ENCODE results near the gene ROS1.

ROS1 gene

GRCh38 chr6:117389227-117390057 is 36.3 kb downstream of the ROS1 start:
- ATAC-seq = no peak
- no peak for TF ChIP-seq TOX (CRISPR knock-in tag; IDR thresholded peaks at IDR 0.05; ENCODE audit: borderline replicate concordance)
- TF ChIP-seq, protein P1, sequence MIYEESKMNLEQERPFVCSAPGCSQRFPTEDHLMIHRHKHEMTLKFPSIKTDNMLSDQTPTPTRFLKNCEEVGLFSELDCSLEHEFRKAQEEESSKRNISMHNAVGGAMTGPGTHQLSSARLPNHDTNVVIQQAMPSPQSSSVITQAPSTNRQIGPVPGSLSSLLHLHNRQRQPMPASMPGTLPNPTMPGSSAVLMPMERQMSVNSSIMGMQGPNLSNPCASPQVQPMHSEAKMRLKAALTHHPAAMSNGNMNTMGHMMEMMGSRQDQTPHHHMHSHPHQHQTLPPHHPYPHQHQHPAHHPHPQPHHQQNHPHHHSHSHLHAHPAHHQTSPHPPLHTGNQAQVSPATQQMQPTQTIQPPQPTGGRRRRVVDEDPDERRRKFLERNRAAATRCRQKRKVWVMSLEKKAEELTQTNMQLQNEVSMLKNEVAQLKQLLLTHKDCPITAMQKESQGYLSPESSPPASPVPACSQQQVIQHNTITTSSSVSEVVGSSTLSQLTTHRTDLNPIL (CRISPR knock-in tag; IDR thresholded peaks at IDR 0.05; ENCODE audit: low read depth) = no peak
- no peak for TF ChIP-seq OSR1 (CRISPR knock-in tag; IDR thresholded peaks at IDR 0.05)
- TF ChIP-seq RARB (CRISPR knock-in tag; IDR thresholded peaks at IDR 0.05) = no peak
- TF ChIP-seq ARNTL (CRISPR knock-in tag; IDR thresholded peaks at IDR 0.05; ENCODE audit: borderline replicate concordance, low read depth) = no peak
- no peak for TF ChIP-seq ZNF70 (CRISPR knock-in tag; IDR thresholded peaks at IDR 0.05)
- TF ChIP-seq, protein P2, sequence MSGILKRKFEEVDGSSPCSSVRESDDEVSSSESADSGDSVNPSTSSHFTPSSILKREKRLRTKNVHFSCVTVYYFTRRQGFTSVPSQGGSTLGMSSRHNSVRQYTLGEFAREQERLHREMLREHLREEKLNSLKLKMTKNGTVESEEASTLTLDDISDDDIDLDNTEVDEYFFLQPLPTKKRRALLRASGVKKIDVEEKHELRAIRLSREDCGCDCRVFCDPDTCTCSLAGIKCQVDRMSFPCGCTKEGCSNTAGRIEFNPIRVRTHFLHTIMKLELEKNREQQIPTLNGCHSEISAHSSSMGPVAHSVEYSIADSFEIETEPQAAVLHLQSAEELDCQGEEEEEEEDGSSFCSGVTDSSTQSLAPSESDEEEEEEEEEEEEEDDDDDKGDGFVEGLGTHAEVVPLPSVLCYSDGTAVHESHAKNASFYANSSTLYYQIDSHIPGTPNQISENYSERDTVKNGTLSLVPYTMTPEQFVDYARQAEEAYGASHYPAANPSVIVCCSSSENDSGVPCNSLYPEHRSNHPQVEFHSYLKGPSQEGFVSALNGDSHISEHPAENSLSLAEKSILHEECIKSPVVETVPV (CRISPR knock-in tag; IDR thresholded peaks at IDR 0.05) = no peak
- no peak for TF ChIP-seq ZFP3 (CRISPR knock-in tag; IDR thresholded peaks at IDR 0.05)
- TF ChIP-seq, protein P3, sequence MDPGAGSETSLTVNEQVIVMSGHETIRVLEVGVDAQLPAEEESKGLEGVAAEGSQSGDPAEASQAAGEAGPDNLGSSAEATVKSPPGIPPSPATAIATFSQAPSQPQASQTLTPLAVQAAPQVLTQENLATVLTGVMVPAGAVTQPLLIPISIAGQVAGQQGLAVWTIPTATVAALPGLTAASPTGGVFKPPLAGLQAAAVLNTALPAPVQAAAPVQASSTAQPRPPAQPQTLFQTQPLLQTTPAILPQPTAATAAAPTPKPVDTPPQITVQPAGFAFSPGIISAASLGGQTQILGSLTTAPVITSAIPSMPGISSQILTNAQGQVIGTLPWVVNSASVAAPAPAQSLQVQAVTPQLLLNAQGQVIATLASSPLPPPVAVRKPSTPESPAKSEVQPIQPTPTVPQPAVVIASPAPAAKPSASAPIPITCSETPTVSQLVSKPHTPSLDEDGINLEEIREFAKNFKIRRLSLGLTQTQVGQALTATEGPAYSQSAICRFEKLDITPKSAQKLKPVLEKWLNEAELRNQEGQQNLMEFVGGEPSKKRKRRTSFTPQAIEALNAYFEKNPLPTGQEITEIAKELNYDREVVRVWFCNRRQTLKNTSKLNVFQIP (CRISPR knock-in tag; IDR thresholded peaks at IDR 0.05; ENCODE audit: borderline replicate concordance, low read depth) = no peak
- no peak for TF ChIP-seq TCF4 (CRISPR knock-in tag; IDR thresholded peaks at IDR 0.05; ENCODE audit: borderline replicate concordance)
- TF ChIP-seq, protein P4, sequence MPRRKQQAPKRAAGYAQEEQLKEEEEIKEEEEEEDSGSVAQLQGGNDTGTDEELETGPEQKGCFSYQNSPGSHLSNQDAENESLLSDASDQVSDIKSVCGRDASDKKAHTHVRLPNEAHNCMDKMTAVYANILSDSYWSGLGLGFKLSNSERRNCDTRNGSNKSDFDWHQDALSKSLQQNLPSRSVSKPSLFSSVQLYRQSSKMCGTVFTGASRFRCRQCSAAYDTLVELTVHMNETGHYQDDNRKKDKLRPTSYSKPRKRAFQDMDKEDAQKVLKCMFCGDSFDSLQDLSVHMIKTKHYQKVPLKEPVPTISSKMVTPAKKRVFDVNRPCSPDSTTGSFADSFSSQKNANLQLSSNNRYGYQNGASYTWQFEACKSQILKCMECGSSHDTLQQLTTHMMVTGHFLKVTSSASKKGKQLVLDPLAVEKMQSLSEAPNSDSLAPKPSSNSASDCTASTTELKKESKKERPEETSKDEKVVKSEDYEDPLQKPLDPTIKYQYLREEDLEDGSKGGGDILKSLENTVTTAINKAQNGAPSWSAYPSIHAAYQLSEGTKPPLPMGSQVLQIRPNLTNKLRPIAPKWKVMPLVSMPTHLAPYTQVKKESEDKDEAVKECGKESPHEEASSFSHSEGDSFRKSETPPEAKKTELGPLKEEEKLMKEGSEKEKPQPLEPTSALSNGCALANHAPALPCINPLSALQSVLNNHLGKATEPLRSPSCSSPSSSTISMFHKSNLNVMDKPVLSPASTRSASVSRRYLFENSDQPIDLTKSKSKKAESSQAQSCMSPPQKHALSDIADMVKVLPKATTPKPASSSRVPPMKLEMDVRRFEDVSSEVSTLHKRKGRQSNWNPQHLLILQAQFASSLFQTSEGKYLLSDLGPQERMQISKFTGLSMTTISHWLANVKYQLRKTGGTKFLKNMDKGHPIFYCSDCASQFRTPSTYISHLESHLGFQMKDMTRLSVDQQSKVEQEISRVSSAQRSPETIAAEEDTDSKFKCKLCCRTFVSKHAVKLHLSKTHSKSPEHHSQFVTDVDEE (CRISPR knock-in tag; IDR thresholded peaks at IDR 0.05) = no peak

DNA sequence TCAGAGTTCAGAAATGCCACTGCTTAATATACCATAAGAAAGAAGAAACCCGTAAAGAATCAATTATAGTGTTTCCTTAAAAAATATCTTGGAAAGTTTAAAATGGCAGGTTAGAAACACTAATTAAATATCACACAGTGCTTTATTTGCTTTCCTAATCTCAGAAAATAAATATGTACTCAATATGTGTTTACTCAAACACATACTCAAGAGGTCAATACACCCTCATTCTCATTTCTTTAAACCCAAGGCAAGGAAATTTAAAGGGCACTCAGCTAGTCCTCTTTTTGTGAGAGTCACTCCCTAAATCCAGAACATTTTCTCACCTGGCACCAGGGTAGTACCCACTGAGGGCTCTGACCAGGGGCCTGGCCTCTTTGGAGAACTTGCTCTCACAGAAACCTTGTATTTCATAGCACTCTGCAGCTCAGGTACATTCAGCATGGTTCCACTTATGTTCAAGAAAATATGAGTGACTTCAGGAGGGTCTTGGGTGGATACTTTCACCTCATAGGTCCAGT is 38.2 kb downstream of the ROS1 start:
- no peak for ATAC-seq
- TF ChIP-seq ZC3H10 (CRISPR knock-in tag; IDR thresholded peaks at IDR 0.05) (no peak), ESRRG (CRISPR knock-in tag; IDR thresholded peaks at IDR 0.05) (no peak), TCF4 (CRISPR knock-in tag; IDR thresholded peaks at IDR 0.05; ENCODE audit: borderline replicate concordance) (no peak), GLIS3 (CRISPR knock-in tag; IDR thresholded peaks at IDR 0.05) (no peak), TOX (CRISPR knock-in tag; IDR thresholded peaks at IDR 0.05; ENCODE audit: borderline replicate concordance) (no peak), ZNF70 (CRISPR knock-in tag; IDR thresholded peaks at IDR 0.05) (no peak), PPARA (CRISPR knock-in tag; IDR thresholded peaks at IDR 0.05; ENCODE audit: borderline replicate concordance) (no peak), ZNF565 (CRISPR knock-in tag; conservative IDR thresholded peaks at IDR 0.05; ENCODE audit: low read depth) (no peak), RARB (CRISPR knock-in tag; IDR thresholded peaks at IDR 0.05) (no peak), ZNF8 (CRISPR knock-in tag; IDR thresholded peaks at IDR 0.05) (no peak), ZFP3 (CRISPR knock-in tag; IDR thresholded peaks at IDR 0.05) (no peak), ISL1 (CRISPR knock-in tag; IDR thresholded peaks at IDR 0.05) (no peak), OSR1 (CRISPR knock-in tag; IDR thresholded peaks at IDR 0.05) (no peak)
- TF ChIP-seq, protein P2 (CRISPR knock-in tag; IDR thresholded peaks at IDR 0.05) = no peak
- TF ChIP-seq, protein P1 (CRISPR knock-in tag; IDR thresholded peaks at IDR 0.05; ENCODE audit: low read depth) = no peak
- TF ChIP-seq, protein P3 (CRISPR knock-in tag; IDR thresholded peaks at IDR 0.05; ENCODE audit: borderline replicate concordance, low read depth) = no peak
- TF ChIP-seq, protein P5, sequence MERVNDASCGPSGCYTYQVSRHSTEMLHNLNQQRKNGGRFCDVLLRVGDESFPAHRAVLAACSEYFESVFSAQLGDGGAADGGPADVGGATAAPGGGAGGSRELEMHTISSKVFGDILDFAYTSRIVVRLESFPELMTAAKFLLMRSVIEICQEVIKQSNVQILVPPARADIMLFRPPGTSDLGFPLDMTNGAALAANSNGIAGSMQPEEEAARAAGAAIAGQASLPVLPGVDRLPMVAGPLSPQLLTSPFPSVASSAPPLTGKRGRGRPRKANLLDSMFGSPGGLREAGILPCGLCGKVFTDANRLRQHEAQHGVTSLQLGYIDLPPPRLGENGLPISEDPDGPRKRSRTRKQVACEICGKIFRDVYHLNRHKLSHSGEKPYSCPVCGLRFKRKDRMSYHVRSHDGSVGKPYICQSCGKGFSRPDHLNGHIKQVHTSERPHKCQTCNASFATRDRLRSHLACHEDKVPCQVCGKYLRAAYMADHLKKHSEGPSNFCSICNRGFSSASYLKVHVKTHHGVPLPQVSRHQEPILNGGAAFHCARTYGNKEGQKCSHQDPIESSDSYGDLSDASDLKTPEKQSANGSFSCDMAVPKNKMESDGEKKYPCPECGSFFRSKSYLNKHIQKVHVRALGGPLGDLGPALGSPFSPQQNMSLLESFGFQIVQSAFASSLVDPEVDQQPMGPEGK (CRISPR knock-in tag; IDR thresholded peaks at IDR 0.05; ENCODE audit: borderline replicate concordance) = no peak
- TF ChIP-seq, protein P4 (CRISPR knock-in tag; IDR thresholded peaks at IDR 0.05) = no peak
